GM19324 (cell line): ENCODE results near the gene EHBP1.

Experiments
- ATAC-seq: cut with Tn5 transposase; IDR thresholded peaks from one replicate; pipeline ENCODE4 v1.9.1; 2021; ENCODE audit warnings: mild to moderate bottlenecking, moderate library complexity; ENCODE audit not compliant: unreplicated experiment, low FRiP score

The EHBP1 gene

DNA sequence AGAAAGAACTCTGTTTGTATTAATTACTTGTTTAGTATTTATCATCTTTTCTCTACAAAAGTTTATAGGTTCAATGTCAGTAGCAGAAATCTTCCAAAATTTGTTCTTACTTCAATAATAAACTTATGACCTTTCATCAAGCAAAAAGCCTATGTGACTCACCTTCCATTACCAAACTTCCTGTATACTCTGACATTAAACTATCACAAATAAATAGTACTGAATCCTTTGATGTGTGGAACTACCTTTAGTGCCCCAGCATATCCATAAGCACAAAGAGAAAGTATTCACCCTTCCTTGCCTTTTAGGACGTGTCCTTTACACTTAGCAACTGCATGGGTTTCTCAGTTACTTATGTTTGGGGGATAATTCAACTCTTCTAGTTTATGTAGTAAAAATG, 166.0 kb downstream of the EHBP1 start:
- no peak for ATAC-seq

GRCh38 chr2:62873603-62874002, 168.1 kb downstream of the EHBP1 start:
- ATAC-seq: no peak

DNA sequence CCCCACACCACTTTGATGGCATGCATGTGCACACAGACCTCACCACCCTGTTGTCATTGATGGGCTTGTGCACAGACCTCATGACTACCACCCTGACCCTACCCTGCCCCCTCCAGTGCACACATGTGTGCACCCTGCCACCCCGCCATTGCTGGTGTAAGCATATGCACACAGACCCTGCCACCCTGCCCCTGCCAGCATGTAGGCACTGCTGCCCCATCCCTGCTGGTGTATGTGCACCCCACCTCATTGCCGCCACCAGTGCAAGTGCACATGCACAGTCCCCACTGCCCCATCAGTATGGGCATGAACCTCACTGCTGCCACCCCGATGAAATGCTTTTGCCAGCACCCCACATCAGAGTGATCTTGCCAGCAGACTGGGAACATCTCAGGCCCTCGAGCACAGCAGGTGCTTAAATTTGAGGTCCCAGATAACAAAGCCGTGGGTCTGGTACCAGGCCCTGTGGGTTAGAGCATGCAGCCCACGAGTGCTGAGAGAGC, 169.4 kb downstream of the EHBP1 start:
- ATAC-seq: no peak

DNA sequence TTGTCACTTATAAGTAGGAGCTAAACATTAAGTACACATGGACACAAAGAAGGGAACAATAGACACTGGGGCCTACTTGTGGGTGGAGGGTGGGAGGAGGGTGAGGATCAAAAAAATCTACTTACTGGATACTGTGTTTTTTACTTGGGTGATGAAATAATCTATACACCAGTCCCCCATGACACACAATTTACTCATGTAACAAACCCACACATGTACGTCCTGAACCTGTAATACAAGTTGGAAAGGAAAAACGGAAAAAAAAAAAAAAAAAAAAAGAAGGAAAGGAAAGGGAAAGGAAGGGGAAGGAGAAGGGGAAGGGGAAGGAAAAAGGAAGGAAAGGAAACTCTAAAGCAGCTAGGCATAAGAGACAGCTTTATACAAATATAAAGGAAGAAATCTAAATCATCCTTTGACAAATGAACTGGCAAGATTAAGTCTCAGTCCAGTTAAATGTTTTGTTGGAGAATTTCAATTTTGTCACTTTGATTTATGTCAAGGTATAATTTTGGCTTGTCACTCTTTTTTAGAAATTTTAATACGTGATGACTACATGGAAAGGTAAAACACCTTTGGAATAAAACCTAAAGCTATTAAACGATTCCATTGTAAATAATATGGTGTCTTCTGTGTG, 175.8 kb downstream of the EHBP1 start:
- no peak for ATAC-seq

- ATAC-seq: no peak
Observed at GRCh38 chr2:62883629-62884028, 178.1 kb downstream of the EHBP1 start.

GRCh38 chr2:62884086-62884485, 178.6 kb downstream of the EHBP1 start:
- no peak for ATAC-seq

GRCh38 chr2:62884514-62884913, 179.0 kb downstream of the EHBP1 start:
- ATAC-seq: no peak

DNA sequence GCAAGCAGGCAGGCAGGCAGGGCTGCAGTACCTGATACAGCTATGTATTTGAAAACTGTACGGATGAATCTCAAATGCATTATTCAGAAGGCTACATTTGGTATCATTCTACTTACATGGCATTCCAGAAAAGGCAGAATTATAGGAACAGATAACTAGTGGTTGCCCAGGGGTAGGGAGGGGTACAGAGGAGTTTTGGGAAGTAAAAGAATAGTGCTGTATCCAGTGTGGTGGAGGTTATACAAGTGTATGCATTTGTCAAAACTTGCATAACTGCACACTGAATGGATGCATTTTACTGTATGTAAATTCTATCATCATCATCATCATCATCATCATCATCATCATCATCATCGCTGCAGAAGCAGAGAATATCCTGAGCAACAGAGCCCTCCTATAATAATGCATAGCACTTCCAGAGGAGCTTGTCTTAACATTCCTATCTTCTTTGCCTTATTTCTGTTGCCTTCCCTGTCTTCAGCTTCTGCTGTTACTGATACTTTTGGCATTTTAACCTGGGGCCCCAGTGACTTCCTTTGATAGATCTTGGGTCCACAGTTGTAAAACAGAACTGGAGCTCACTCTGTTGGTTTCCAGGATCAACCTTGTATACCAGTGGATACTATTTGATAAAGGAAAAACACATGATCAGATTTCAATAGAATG, 189.6 kb downstream of the EHBP1 start:
- ATAC-seq: no peak

DNA sequence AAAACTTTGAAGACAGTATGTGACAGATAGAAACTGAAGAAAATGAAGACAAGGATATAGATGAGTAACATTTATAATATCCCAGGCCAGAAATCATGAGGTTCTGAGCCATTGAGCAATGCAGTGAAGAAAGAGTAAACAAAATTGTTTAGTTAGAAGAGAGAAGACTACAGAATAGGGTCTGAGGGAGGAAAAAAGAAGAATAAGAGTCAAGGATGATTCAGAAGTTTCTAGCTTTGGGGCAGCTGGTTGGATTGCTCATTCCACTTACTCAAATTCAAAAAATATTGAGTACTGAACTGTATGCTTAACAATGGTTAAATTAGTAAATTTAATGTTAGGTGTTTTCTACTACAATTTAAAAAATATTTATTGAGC, 190.1 kb downstream of the EHBP1 start:
- ATAC-seq: no peak

DNA sequence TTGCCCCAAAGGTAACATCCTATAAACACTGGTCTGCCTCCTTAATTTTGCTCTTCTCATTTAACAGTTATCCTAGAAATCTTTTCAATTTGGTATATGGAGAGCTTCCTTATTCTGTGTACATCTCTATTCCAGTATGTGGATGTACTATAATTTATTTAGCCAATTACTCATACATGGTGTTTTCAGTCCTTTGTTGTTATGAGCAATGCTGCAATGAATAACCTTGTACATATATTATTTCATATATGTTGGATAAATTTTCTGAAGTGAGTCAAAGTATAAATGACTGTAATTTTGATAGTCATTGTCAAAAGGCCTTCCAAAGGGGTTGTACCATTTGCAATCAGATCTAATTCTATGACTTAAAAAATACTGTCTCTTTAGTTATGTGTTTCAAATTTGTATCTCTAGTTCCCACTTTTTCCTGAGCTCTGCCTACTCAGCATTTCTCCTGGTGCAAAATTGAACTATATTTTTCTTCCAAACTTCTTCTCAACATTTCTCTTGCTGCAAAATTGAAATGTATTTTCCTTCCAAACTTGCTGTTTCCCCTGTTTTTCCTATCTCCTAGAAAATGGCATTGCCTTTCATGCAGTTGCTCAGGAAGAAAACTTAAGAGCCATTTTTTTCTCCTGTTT, 191.8 kb downstream of the EHBP1 start:
- no peak for ATAC-seq

DNA sequence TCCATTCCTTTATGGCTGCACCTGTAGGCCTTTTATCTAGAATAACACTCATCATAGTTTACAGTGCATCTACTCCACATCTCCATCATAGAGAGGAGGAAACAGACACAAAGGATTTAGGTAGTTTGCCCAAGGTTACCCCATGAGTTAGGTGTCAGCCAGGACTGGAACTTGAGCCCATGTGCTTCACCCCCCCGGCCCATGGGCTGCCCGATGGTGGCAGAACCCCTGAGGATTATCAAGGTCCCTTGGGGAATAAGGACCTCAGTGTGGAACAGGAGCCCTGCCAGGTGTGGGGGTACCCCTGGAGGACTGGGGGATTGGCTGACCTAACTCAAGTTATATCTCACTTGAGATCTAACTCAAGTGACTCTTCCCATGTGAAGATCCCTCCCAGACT, 198.8 kb downstream of the EHBP1 start:
- ATAC-seq: no peak

- ATAC-seq: no peak
Observed at GRCh38 chr2:62908145-62908544, 202.6 kb downstream of the EHBP1 start.

DNA sequence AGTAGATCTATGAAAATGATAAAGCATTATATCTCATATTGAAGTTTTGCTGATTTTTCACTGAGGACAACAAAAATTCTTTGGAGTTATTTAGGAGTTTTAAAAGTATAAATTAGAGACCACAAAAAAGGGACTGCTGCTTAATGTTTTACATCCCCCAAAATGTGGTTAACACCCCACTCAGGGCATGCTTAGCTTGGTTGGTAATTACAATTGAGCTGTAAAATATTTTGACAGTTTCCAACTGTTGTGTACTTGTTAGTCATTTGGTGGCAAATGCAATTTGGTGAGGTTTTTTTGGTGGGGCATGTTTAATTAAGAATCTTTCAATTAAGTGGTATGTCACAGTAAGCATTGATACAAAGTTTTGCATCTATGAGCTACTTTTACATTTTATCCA, 207.8 kb downstream of the EHBP1 start:
- no peak for ATAC-seq

DNA sequence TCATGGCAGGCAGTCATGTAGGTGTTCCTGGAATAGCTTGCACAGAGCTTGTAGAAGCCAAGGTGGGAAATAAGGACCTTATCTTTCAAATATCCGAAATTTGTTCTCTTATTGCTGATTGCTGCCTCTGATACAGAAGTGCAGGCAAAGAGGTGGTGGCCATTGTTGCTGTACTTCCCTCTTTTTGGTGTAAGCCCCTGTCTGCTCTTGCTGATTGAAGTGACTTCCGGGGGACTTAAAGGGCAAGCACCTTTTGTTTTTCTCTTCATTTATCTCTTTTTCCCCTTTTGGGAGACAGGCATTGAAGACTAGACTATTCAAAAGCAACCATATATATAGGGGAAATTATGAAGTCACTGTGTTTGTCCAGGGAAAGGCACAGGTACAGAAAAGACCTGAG, 213.5 kb downstream of the EHBP1 start:
- no peak for ATAC-seq

DNA sequence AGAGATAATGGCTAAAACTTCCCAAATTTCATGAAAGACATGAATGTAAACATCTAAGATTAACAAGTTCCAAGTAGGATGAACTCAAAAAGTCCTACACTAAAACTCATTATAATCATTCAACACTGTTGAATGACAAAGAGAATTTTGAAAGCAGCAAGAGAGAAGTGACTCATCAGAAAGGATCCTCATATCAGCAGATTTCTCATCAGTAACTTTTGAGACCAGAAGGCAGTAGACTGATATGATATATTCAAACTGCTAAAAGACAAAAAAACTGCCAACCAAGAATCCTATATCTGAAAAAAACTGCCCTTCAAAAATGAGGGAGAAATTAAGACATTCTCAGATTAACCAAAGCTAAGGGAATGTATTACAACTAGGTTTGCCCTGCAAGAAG, 214.6 kb downstream of the EHBP1 start:
- ATAC-seq: no peak

- no peak for ATAC-seq
Observed at GRCh38 chr2:62923242-62923641, 217.7 kb downstream of the EHBP1 start.

DNA sequence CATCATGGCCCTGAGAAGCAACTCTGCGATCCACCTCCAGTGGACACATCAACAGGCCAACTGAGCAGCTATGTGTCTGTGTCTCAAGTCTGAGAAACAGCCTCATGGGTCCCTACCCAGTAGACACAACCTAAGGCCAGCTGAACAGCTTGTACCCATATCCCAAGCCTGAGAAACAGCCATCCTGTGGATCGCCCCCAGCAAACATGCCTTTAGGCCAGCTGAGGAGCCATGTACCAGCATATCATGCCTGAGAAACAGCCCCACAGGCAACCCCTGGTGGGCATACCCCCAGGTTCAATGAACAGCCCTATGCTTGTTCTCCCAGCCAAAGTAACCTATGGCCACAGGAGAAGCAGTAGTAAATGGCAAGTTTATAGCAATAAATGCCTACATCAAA, 218.4 kb downstream of the EHBP1 start:
- ATAC-seq: no peak

- ATAC-seq: no peak
Observed at GRCh38 chr2:62928015-62928414, 222.5 kb downstream of the EHBP1 start.

GRCh38 chr2:62931536-62931935, 226.0 kb downstream of the EHBP1 start:
- no peak for ATAC-seq

DNA sequence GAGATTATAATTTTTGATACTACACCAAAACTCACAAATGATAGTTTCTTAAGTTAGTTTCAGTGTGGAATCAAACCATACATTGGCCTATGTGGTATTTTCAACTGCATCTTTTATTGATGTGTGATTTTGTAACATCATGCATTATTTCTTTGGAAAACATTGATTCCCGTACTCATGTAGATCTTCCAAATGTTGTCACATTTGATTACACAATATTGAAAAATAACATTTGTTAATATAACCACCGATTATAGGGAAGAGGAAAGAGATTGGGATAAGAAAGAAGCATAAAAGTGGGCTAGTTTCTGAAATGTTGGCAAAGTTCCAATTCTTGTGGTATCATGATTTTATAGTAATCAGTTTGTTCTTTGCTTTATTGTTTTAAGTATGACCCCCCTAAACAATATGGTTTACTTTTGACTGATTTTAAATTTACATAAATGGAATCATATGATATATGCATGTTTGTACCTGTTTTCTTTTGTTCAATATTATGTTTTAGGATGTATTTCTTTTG, 227.9 kb downstream of the EHBP1 start:
- ATAC-seq: no peak

GRCh38 chr2:62934517-62934916, 229.0 kb downstream of the EHBP1 start:
- ATAC-seq: no peak

DNA sequence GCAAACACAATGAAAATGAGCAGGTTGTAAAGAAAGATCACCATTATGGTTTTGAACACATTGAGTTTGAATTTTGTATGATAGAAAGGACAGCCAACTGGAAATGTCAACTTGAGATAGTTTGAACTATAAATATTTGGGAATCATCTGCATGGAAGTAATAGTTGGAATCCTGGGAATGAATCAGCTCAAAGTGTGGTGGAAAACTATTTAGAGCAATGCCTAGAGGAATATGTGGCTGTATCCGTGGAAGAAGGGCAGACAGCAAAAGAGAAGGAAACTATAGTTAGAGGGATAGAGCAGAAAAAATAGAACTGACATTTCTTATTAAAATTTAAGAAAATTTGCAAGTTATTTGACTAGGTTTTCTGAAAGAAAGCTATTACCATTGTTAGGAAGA, 232.6 kb downstream of the EHBP1 start:
- no peak for ATAC-seq
